ENCODE results near the gene TMEM52. TPM values are rescaled to one million over a fixed set of nuclear protein-coding genes. Genes with fewer than 3 reads are reported as not detected.

Gene TMEM52
- total RNA-seq, 2 donors from 2014 or later, result 3.5 to 9.8 TPM

GRCh38 chr1:1941868-1942752 is 23.0 kb upstream of the TMEM52 start:
- H3K4me3 ChIP-seq, result no peak overlapping the region
- no peak overlapping the region for H3K27ac ChIP-seq
- no peaks in the 10 kb centered on the region for H3K9me3 ChIP-seq
- TF ChIP-seq, protein P1, sequence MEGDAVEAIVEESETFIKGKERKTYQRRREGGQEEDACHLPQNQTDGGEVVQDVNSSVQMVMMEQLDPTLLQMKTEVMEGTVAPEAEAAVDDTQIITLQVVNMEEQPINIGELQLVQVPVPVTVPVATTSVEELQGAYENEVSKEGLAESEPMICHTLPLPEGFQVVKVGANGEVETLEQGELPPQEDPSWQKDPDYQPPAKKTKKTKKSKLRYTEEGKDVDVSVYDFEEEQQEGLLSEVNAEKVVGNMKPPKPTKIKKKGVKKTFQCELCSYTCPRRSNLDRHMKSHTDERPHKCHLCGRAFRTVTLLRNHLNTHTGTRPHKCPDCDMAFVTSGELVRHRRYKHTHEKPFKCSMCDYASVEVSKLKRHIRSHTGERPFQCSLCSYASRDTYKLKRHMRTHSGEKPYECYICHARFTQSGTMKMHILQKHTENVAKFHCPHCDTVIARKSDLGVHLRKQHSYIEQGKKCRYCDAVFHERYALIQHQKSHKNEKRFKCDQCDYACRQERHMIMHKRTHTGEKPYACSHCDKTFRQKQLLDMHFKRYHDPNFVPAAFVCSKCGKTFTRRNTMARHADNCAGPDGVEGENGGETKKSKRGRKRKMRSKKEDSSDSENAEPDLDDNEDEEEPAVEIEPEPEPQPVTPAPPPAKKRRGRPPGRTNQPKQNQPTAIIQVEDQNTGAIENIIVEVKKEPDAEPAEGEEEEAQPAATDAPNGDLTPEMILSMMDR (IDR thresholded peaks at IDR 0.05), result no peak
- no peaks in the 10 kb centered on the region for H3K27me3 ChIP-seq
- intact Hi-C loops (cut with DNase I), result loop anchor here (5.0 kb wide), 1 partner anchor 100 kb away; no protein-coding TSS in a partner anchor
- H3K4me1 ChIP-seq, result no peaks in the 10 kb centered on the region
- H3K36me3 ChIP-seq, result no peaks in the 10 kb centered on the region
- H3K9ac ChIP-seq (ENCODE audit: low read depth in 2 of 2, low read length in 2 of 2), result no peak overlapping the region
- no peak for DNase-seq

- intact Hi-C loops (cut with DNase I), result loop anchor here (5.0 kb wide), 1 partner anchor 101 kb away; no protein-coding TSS in a partner anchor
- TF ChIP-seq, protein P1 (IDR thresholded peaks at IDR 0.05), result no peak
- Histone ChIP-seq H3K9ac (ENCODE audit: low read depth in 2 of 2, low read length in 2 of 2) (no peak overlapping the region), H3K27ac (no peak overlapping the region), H3K36me3 (no peaks in the 10 kb centered on the region), H3K4me1 (no peaks in the 10 kb centered on the region), H3K27me3 (no peaks in the 10 kb centered on the region), H3K9me3 (no peaks in the 10 kb centered on the region), H3K4me3 (no peak overlapping the region)
- DNase-seq, result no peak
Observed at GRCh38 chr1:1941211-1941841, 22.2 kb upstream of the TMEM52 start.

GRCh38 chr1:1940123-1940425 is 21.0 kb upstream of the TMEM52 start:
- no peak for DNase-seq
- TF ChIP-seq, protein P1 (IDR thresholded peaks at IDR 0.05), result no peak
- Histone ChIP-seq H3K9me3 (no peaks in the 10 kb centered on the region), H3K27ac (no peak overlapping the region), H3K36me3 (no peaks in the 10 kb centered on the region), H3K4me3 (no peak overlapping the region), H3K27me3 (no peaks in the 10 kb centered on the region), H3K9ac (ENCODE audit: low read depth in 2 of 2, low read length in 2 of 2) (no peak overlapping the region), H3K4me1 (no peaks in the 10 kb centered on the region)
- intact Hi-C loops (cut with DNase I), result loop anchor here (5.0 kb wide), 1 partner anchor 102 kb away; no protein-coding TSS in a partner anchor

DNA sequence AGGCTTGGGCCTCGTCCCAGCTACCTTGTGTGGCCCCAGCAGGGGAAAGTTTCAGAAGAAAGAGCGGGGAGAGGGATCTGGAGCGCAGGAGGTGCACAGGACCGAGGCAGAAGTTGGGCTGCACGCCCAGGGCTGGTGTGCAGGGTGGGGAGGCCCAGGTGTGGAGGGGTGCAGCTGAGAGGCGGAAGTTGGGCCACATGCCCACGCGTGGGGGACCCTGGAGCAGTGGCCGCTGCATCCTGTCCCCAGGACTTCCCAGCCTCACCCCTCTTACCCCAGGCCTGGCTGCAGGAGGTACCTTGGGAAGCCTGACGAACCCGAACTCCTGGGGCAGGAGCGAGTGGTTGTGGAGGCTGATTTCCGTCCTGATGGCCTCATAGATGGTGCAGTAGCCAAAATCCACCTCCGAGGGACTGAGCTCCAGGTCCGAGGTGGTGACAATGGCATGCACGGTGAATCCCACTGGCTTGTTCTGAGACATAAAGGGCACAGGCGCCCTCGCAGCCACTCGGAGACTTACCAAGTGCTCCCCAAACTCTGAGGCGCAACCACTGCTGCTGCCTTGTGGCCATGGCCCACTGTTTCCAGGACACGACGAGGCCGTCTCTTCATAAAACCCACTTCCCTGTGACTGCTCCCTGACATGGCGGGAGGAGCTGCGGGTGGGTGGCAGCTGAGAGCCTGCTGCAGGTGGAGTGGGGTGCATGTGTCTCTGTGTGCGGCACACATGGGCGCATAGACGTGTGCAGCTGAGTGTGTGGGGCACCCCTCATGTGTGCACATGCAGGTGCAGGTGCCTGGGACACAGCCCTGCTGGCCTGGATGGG is 20.4 kb upstream of the TMEM52 start:
- Histone ChIP-seq H3K9ac (ENCODE audit: low read depth in 2 of 2, low read length in 2 of 2) (no peak overlapping the region), H3K27ac (no peak overlapping the region), H3K9me3 (no peaks in the 10 kb centered on the region), H3K4me3 (no peak overlapping the region), H3K4me1 (no peaks in the 10 kb centered on the region), H3K36me3 (no peaks in the 10 kb centered on the region), H3K27me3 (no peaks in the 10 kb centered on the region)
- TF ChIP-seq, protein P1 (IDR thresholded peaks at IDR 0.05), result no peak
- DNase-seq, result no peak
- intact Hi-C loops (cut with DNase I), result loop anchor here (5.0 kb wide), 1 partner anchor 103 kb away; no protein-coding TSS in a partner anchor

DNA sequence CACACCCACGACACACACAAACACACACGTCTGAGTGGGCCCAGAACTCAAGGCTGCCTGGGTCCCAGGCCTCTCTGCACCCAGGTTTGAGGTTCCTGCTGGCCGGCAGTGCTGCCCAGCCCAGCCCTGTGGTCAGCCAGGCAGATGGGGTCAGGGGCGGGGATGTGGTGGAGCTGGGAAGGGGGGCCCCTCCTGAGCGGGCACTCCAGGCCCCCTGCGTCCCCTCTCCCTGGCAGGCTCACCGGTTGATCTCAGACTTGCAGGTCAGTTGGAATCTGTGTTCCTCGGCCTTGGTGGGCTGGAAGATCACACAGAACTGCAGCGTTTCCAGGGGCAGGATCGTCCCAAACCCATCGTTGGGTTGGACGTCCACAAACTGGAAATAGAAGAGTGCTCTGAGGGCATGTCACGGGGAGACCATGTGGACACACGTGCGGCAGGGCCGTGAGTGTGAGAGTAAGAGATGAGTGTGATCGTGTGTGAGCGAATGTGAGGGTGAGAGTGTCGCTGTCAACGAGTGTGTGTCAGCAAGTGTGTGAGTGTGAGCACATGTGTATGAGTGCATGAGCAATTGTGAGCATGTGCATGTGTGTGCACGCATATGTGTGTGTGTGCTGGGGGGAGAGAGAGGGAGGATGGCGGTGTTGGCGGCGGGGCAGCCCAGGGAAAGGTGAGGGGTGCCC is 19.7 kb upstream of the TMEM52 start:
- no peaks in the 10 kb centered on the region for H3K9me3 ChIP-seq
- TF ChIP-seq, protein P1 (IDR thresholded peaks at IDR 0.05), result no peak
- H3K9ac ChIP-seq (ENCODE audit: low read depth in 2 of 2, low read length in 2 of 2), result no peak overlapping the region
- intact Hi-C loops (cut with DNase I), result no loop called here
- H3K4me3 ChIP-seq, result no peak overlapping the region
- no peaks in the 10 kb centered on the region for H3K27me3 ChIP-seq
- H3K4me1 ChIP-seq, result no peaks in the 10 kb centered on the region
- DNase-seq, result no peak
- H3K36me3 ChIP-seq, result no peaks in the 10 kb centered on the region
- H3K27ac ChIP-seq, result no peak overlapping the region

All from colonic mucosa (tissue), 4 donors.